T-helper 1 cell treated with Interleukin-12 subunit alpha and Interleukin-12 subunit beta and Interleukin-4 antibody, amounts not matched to agents 30 μg/mL and 1 μg/mL, for 36 hours (primary cell): ENCODE results near the gene CAPZB.

Source experiments
- H3K27ac Mint-ChIP-seq: one replicate; pipeline ENCODE4 v1.8.0; 2021; ENCODE audit warnings: mild to moderate bottlenecking, mixed read lengths
- H3K27me3 Mint-ChIP-seq: one replicate; pipeline ENCODE4 v1.8.0; 2021; ENCODE audit warnings: low read depth, mixed read lengths
- H3K36me3 Mint-ChIP-seq: one replicate; pipeline ENCODE4 v1.8.0; 2021; ENCODE audit warnings: low read depth, mixed read lengths
- H3K4me1 Mint-ChIP-seq: one replicate; pipeline ENCODE4 v1.8.0; 2021; ENCODE audit warnings: low read depth, mixed read lengths
- H3K4me3 Mint-ChIP-seq: one replicate; pipeline ENCODE4 v1.8.0; 2021; ENCODE audit warnings: mild to moderate bottlenecking, moderate library complexity, mixed read lengths
- H3K9me3 Mint-ChIP-seq: one replicate; pipeline ENCODE4 v1.8.0; 2021; ENCODE audit warnings: mixed read lengths

Gene CAPZB

GRCh38 chr1:19382222-19382621 lies 103.1 kb downstream of the CAPZB start:
- Mint-ChIP-seq H3K36me3 (peaks cover 28% of the 10 kb centered on the region), H3K4me3 (no peak overlapping the region), H3K4me1 (peaks cover 5% of the 10 kb centered on the region), H3K9me3 (no peaks in the 10 kb centered on the region), H3K27me3 (no peaks in the 10 kb centered on the region), H3K27ac (no peak overlapping the region)

DNA sequence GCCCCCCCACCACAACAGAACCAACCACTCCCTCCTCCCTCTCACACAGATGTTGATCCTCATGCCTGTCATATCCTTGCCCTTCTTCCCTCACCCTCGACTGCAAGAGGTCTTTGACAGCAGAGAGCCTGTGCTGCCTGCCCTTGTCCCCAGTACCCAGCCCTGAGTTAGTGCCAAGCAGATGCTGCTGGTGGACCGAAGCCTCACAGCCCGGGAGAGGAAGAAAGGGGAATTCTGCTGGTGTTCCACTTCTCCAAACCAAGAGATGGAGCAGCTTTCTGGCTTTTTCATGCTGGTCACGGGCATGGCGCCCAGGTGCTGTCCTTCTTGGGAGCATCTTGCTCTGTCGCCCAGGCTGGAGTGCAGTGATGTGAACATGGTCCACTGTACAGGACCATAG lies 104.1 kb downstream of the CAPZB start:
- no peak overlapping the region for H3K4me3 Mint-ChIP-seq
- peaks cover 35% of the 10 kb centered on the region for H3K36me3 Mint-ChIP-seq
- no peaks in the 10 kb centered on the region for H3K9me3 Mint-ChIP-seq
- no peaks in the 10 kb centered on the region for H3K4me1 Mint-ChIP-seq
- H3K27ac Mint-ChIP-seq, result no peak overlapping the region
- no peaks in the 10 kb centered on the region for H3K27me3 Mint-ChIP-seq

DNA sequence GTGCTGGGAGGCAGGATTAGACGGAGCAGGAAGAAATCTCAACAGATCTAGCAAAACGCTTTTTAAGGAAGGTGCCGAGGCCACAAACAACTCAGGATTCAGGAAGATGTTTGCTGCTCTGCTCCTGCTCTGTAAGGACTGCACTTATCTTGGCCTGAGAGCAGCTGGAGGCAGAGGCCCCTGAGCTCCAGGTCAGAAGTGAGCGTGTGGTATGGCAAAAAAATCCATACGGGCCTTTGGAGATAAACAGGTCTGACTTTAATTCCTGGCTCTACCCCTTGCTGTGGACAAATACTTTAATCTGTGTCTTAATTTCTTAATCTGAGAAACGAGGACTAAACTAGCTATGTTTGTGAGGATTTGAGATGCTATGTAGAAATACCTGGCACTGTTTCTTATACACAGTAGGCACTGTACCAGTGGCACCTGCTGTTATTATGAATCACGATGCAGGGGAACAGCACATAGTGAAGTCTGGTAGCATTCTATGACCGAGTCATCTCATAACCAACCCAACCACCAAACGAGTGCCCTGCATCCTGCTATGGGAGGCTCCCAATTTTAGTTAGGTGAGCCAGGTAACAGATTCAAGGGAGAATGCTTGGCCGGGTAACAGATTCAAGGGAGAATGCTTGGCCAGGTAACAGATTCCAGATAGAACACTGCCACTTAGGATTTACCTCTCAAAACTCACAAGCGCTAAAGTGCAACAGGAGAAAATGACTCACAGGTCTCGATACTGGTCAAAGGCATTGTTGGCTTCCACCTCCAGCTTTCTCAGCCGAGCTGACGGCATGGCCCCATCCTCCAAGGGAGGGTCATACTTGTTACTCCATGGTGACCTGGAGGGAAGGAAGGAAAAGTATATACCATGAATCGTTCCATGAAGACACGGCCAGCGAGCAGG lies 107.3 kb downstream of the CAPZB start:
- peaks cover 34% of the 10 kb centered on the region for H3K36me3 Mint-ChIP-seq
- no peak overlapping the region for H3K4me3 Mint-ChIP-seq
- H3K27ac Mint-ChIP-seq, result no peak overlapping the region
- no peaks in the 10 kb centered on the region for H3K27me3 Mint-ChIP-seq
- no peaks in the 10 kb centered on the region for H3K9me3 Mint-ChIP-seq
- no peaks in the 10 kb centered on the region for H3K4me1 Mint-ChIP-seq

DNA sequence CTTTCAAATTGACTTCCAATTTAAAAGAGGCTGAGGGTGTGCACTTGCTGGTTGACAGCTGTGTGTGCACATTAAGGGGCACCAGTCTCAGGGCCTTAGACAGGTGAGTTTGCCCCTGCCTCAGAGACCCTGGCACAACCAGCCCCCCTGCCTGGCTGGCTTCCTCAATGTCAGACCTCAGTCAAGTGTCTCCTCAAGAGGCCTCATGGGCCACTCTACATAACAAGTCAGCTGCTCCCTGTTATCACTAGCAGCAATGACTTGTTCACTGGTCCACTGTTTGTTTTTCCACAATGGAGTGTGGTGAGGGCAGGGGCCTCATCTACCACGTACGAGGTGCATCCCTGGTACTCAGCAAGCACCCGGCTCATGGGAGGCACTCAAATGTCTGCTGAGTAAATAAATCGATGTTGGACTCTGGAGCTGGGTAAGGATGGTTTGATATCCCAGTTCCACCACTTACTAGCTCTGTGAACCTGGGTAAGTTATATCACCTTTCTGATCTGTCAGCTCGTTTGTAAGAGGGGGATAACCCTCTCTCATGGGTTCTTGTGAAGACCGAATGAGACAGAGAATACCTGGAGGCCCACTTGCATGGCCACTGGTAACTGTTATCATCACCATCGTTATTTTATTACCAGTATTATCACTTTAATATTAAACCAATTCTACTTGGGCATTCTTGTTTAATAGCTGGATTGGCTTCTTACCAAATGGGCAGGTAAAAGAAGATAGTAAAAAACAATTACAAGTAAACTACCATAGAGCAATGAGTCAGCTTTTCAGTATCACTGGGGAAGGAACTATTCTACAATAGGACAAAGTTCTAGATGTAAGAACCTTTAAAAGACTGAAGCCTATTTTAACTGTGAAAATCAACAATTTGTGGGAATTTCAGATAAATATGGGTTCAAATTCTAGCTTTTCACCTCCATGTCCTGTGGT lies 108.6 kb downstream of the CAPZB start:
- Mint-ChIP-seq H3K4me3 (no peak overlapping the region), H3K36me3 (peaks cover 34% of the 10 kb centered on the region), H3K27me3 (no peaks in the 10 kb centered on the region), H3K4me1 (no peaks in the 10 kb centered on the region), H3K9me3 (no peaks in the 10 kb centered on the region), H3K27ac (no peak overlapping the region)

DNA sequence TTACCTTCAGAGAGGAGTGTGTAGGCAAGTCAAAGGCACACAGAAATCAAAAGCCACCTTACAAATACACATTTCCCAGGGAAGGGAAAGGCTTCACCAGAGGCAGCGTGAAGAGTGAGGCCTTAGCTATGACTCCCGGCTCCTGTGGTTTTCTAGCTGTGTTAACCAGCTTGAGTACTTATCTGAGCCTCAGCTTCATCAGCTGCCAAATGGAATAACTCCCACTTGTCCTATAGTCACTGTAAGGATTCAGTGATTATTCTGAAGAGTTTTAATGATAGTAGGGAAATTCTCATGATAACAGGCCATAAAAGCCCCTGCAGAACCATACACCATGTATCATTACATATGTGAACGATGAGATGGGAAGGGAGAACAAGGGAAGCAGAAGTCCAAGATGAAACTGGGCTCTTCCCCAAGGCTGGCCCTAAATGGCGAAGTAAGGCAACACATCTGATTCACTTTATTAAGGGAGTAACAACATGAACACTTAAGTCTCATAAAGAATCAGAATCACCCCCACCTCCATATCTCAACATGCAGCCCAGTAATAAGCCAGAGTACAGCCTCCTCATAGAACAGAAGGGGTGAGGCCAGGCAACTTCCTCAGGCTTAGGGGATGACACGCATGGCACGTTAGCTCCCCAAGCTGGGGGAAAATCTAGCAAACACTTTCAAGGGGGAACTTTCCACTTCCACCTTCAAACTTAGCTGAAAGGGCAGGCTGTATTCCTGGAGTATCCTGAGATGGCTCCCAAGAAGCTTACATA lies 109.5 kb downstream of the CAPZB start:
- H3K27me3 Mint-ChIP-seq, result no peaks in the 10 kb centered on the region
- H3K9me3 Mint-ChIP-seq, result no peaks in the 10 kb centered on the region
- H3K36me3 Mint-ChIP-seq, result peaks cover 34% of the 10 kb centered on the region
- H3K27ac Mint-ChIP-seq, result no peak overlapping the region
- H3K4me3 Mint-ChIP-seq, result no peak overlapping the region
- peaks cover under 1% of the 10 kb centered on the region for H3K4me1 Mint-ChIP-seq

DNA sequence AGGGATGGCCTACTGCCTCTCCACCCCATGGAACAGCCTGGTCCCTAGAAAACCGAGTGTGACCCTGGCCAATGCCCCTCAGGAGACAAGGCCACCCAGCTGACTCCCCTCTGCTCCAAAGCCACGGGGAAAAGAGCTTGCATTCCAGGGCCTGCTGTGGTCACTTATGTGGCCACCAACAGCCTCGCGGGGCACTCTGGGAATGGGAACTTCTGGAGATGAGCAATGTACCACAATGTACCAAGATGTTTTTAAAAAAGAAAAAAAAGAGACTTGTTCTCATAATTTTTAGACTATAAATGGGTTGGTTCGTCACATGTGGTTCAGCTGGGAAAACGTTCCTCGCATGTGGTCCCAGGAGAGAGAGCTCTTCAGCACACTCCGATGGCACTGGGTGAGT lies 110.4 kb downstream of the CAPZB start:
- H3K27ac Mint-ChIP-seq, result no peak overlapping the region
- H3K9me3 Mint-ChIP-seq, result no peaks in the 10 kb centered on the region
- H3K4me1 Mint-ChIP-seq, result peaks cover 3% of the 10 kb centered on the region
- H3K27me3 Mint-ChIP-seq, result no peaks in the 10 kb centered on the region
- no peak overlapping the region for H3K4me3 Mint-ChIP-seq
- peaks cover 34% of the 10 kb centered on the region for H3K36me3 Mint-ChIP-seq

DNA sequence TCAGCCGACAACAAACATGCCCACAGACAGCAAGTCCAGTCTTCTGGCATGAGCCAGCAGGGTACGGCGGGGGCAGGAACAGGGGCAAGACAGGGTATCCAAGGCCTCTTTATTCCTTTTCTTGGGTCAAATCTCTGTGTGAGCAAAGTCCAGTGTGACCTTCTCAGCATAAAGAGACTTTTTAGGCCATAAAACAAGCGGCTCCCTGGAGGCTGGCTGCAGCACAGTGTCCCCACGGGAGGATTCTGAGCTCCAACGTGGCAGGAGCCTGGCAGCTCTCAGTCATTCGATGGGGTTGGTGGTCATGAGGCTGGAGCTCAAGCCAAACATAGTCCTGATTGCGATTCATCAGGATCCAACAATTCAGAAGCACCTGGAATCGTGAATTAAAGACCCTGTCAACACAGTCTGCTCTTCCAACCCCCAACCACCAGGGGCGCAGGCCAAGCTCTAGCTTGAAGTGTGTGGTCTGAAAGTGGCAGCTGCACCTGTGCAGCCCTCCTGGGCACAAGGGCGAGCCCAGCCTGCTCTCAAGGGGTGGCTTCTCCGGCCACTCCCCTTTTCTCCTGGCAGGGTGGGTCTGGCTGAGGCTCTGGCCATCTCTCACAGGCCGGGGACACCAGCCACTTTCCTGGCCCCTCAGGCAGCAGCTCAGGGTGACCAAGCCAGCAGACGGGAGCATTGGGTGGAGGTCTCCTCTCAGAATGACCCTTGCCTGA lies 111.1 kb downstream of the CAPZB start:
- H3K27ac Mint-ChIP-seq, result no peak overlapping the region
- H3K9me3 Mint-ChIP-seq, result no peaks in the 10 kb centered on the region
- H3K27me3 Mint-ChIP-seq, result no peaks in the 10 kb centered on the region
- no peak overlapping the region for H3K4me3 Mint-ChIP-seq
- H3K36me3 Mint-ChIP-seq, result peaks cover 29% of the 10 kb centered on the region
- H3K4me1 Mint-ChIP-seq, result peaks cover 3% of the 10 kb centered on the region

- no peak overlapping the region for H3K27ac Mint-ChIP-seq
Measured at GRCh38 chr1:19373211-19374082, 111.9 kb downstream of the CAPZB start.

GRCh38 chr1:19372602-19373001 lies 112.7 kb downstream of the CAPZB start:
- Mint-ChIP-seq H3K27ac (no peak overlapping the region), H3K4me1 (peaks cover 3% of the 10 kb centered on the region), H3K9me3 (no peaks in the 10 kb centered on the region), H3K36me3 (peaks cover 20% of the 10 kb centered on the region), H3K27me3 (no peaks in the 10 kb centered on the region), H3K4me3 (no peak overlapping the region)

More at GRCh38 chr1:19373211-19374082, 111.9 kb downstream of the CAPZB start:
- Mint-ChIP-seq H3K9me3 (no peaks in the 10 kb centered on the region), H3K27me3 (no peaks in the 10 kb centered on the region), H3K36me3 (peaks cover 28% of the 10 kb centered on the region), H3K4me1 (peaks cover 3% of the 10 kb centered on the region), H3K4me3 (no peak overlapping the region)

DNA sequence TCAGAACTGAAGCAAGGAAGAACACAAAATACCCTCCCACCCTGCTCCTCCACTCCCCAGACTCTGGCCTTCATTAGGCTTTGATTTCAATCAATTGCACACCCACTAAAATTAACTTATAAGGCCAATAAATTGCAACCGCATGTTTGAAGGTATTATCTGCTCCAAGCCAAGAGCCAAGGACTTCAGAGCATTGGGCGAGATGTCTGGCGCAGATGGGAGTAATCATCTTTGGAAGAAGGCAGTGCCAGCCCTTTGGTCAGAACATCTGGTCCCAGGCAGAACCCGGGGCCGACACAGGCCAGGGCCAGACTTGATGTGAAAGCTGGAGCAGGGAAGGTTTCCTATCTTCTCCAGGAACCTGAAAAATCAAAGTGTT lies 113.2 kb downstream of the CAPZB start:
- peaks cover 17% of the 10 kb centered on the region for H3K36me3 Mint-ChIP-seq
- H3K4me1 Mint-ChIP-seq, result peaks cover 3% of the 10 kb centered on the region
- no peak overlapping the region for H3K4me3 Mint-ChIP-seq
- no peaks in the 10 kb centered on the region for H3K9me3 Mint-ChIP-seq
- no peaks in the 10 kb centered on the region for H3K27me3 Mint-ChIP-seq
- no peak overlapping the region for H3K27ac Mint-ChIP-seq

GRCh38 chr1:19371226-19372135 lies 113.9 kb downstream of the CAPZB start:
- H3K27ac Mint-ChIP-seq, result no peak overlapping the region
- no peak overlapping the region for H3K4me3 Mint-ChIP-seq
- H3K4me1 Mint-ChIP-seq, result peaks cover 5% of the 10 kb centered on the region

GRCh38 chr1:19370453-19371170 lies 114.7 kb downstream of the CAPZB start:
- Mint-ChIP-seq H3K36me3 (peaks cover 6% of the 10 kb centered on the region), H3K4me3 (no peak overlapping the region), H3K27me3 (no peaks in the 10 kb centered on the region), H3K4me1 (peaks cover 7% of the 10 kb centered on the region), H3K27ac (no peak overlapping the region), H3K9me3 (no peaks in the 10 kb centered on the region)

More at GRCh38 chr1:19371226-19372135, 113.9 kb downstream of the CAPZB start:
- no peaks in the 10 kb centered on the region for H3K9me3 Mint-ChIP-seq
- H3K27me3 Mint-ChIP-seq, result no peaks in the 10 kb centered on the region
- H3K36me3 Mint-ChIP-seq, result peaks cover 11% of the 10 kb centered on the region
